ENCODE results near the gene ZBTB16. TPM values are rescaled to one million over a fixed set of nuclear protein-coding genes. Genes with fewer than 3 reads are reported as not detected.

ZBTB16 gene
- total and polyA plus RNA-seq, 2 donors (not counting 3 experiments of a cell fraction or from before 2014, with no cell fraction given), result 9.8 to 20.3 TPM

- peaks cover 27 to 36% of the 10 kb centered on the region in 2 experiments for H3K27me3 ChIP-seq (ENCODE audit: control insufficient read depth in 2 of 2, insufficient read depth in 2 of 2, low read length in 2 of 2)
- BruUV-seq (replicated peaks), result no TSS peak
- DNase-seq (ENCODE audit: low read depth, low spot score), result no peak
- TF ChIP-seq MAX (IDR thresholded peaks at IDR 0.05; ENCODE audit: insufficient read depth, insufficient read length) (no peak), JUN (IDR thresholded peaks at IDR 0.05; ENCODE audit: borderline replicate concordance, insufficient read depth, insufficient read length, low read depth) (no peak), MYC (IDR thresholded peaks at IDR 0.05; ENCODE audit: low read depth, low read length) (no peak), CTCF (IDR thresholded peaks at IDR 0.05; ENCODE audit: extremely low read depth in 1 of 2, insufficient read depth in 1 of 2, low read depth in 1 of 2, low read length in 2 of 2) (no peak), POLR2A (IDR thresholded peaks at IDR 0.05; ENCODE audit: low read depth, low read length) (no peak)
- H3K9me1 ChIP-seq (replicated peaks; ENCODE audit: control insufficient read depth, extremely low read depth, insufficient read depth, low read length), result no peaks in the 10 kb centered on the region
- H3K79me2 ChIP-seq (ENCODE audit: control insufficient read depth, insufficient read depth, low read length), result no peaks in the 10 kb centered on the region
- H3K4me1 ChIP-seq (ENCODE audit: control insufficient read depth, extremely low read depth, insufficient read depth, low read length), result no peaks in the 10 kb centered on the region
- intact Hi-C loops (cut with micrococcal nuclease), result no loop called here
- H2AFZ ChIP-seq (ENCODE audit: low read depth, low read length), result no peak overlapping the region
- H3K4me3 ChIP-seq (replicated peaks in 1 of 3; ENCODE audit: insufficient read depth in 1 of 3, low read depth in 1 of 3, low read length in 3 of 3), result no peak overlapping the region
- no peak overlapping the region for H3K27ac ChIP-seq (ENCODE audit: insufficient read depth, low read depth, low read length)
- no peak overlapping the region for H3K4me2 ChIP-seq (ENCODE audit: insufficient read depth, low read length)
- no peaks in the 10 kb centered on the region for H3K9me3 ChIP-seq (replicated peaks; ENCODE audit: control insufficient read depth, insufficient read depth, low read length)
- no peak overlapping the region for H3K9ac ChIP-seq (replicated peaks; ENCODE audit: extremely low read depth, insufficient read depth, low read length)
- ChIA-PET CTCF (interaction anchor here (2.1 kb wide), 1 partner anchor 376 kb away, joined by 6 read pairs; no protein-coding TSS in a partner anchor), POLR2A (no interaction called here)
- no peak for FAIRE-seq
- H3K36me3 ChIP-seq (ENCODE audit: control insufficient read depth in 2 of 2, extremely low read depth in 1 of 2, insufficient read depth in 2 of 2, low read length in 2 of 2), result no peaks in the 10 kb centered on the region
- dilution Hi-C loops (cut with MboI; ENCODE audit: extremely low pct_ligation_motif_present, low sequenced_read_pairs), result loop anchor here (25.0 kb wide), 1 partner anchor 234 kb away; no protein-coding TSS in a partner anchor
- H4K20me1 ChIP-seq (replicated peaks; ENCODE audit: control insufficient read depth, extremely low read depth, insufficient read depth, low read length), result no peaks in the 10 kb centered on the region
Measured at GRCh38 chr11:114271316-114271715, 211.8 kb downstream of the ZBTB16 start.

- intact Hi-C loops (cut with micrococcal nuclease), result no loop called here
- no peak overlapping the region for H3K9ac ChIP-seq (replicated peaks; ENCODE audit: extremely low read depth, insufficient read depth, low read length)
- FAIRE-seq, result no peak
Measured at GRCh38 chr11:114272311-114272710, 212.8 kb downstream of the ZBTB16 start.

More at GRCh38 chr11:114272311-114272710, 212.8 kb downstream of the ZBTB16 start:
- ChIA-PET POLR2A (no interaction called here), CTCF (interaction anchor here (0.6 to 2.1 kb wide), 2 partner anchors 253 to 377 kb away, joined by 3 to 6 read pairs; no protein-coding TSS in a partner anchor)
- no peaks in the 10 kb centered on the region for H4K20me1 ChIP-seq (replicated peaks; ENCODE audit: control insufficient read depth, extremely low read depth, insufficient read depth, low read length)
- no peak overlapping the region for H3K4me3 ChIP-seq (replicated peaks in 1 of 3; ENCODE audit: insufficient read depth in 1 of 3, low read depth in 1 of 3, low read length in 3 of 3)
- H3K9me3 ChIP-seq (replicated peaks; ENCODE audit: control insufficient read depth, insufficient read depth, low read length), result no peaks in the 10 kb centered on the region
- no peak overlapping the region for H3K4me2 ChIP-seq (ENCODE audit: insufficient read depth, low read length)
- no TSS peak for BruUV-seq (replicated peaks)
- no peak overlapping the region for H2AFZ ChIP-seq (ENCODE audit: low read depth, low read length)
- TF ChIP-seq EZH2 (IDR thresholded peaks at IDR 0.05; ENCODE audit: borderline replicate concordance, low read depth, low read length, severe bottlenecking), result no peak
- TF ChIP-seq MYC (IDR thresholded peaks at IDR 0.05; ENCODE audit: low read depth, low read length), result no peak
- TF ChIP-seq GATA2 (IDR thresholded peaks at IDR 0.05; ENCODE audit: insufficient read depth, insufficient read length, low read depth, low read length), result no peak
- TF ChIP-seq MAX (IDR thresholded peaks at IDR 0.05; ENCODE audit: insufficient read depth, insufficient read length), result no peak
- no peak for TF ChIP-seq JUN (IDR thresholded peaks at IDR 0.05; ENCODE audit: borderline replicate concordance, insufficient read depth, insufficient read length, low read depth)
- TF ChIP-seq POLR2AphosphoS5 (IDR thresholded peaks at IDR 0.05; ENCODE audit: insufficient read depth, low read depth, low read length), result no peak
- no peak for TF ChIP-seq CTCF (IDR thresholded peaks at IDR 0.05; ENCODE audit: extremely low read depth in 1 of 2, insufficient read depth in 1 of 2, low read depth in 1 of 2, low read length in 2 of 2)
- no peak for TF ChIP-seq POLR2A (IDR thresholded peaks at IDR 0.05; ENCODE audit: low read depth, low read length)
- TF ChIP-seq FOS (IDR thresholded peaks at IDR 0.05; ENCODE audit: borderline replicate concordance, insufficient read depth, low read length), result no peak
- H3K27ac ChIP-seq (ENCODE audit: insufficient read depth, low read depth, low read length), result no peak overlapping the region
- peaks cover 27 to 40% of the 10 kb centered on the region in 2 experiments for H3K27me3 ChIP-seq (ENCODE audit: control insufficient read depth in 2 of 2, insufficient read depth in 2 of 2, low read length in 2 of 2)
- no peaks in the 10 kb centered on the region for H3K79me2 ChIP-seq (ENCODE audit: control insufficient read depth, insufficient read depth, low read length)
- dilution Hi-C loops (cut with MboI; ENCODE audit: extremely low pct_ligation_motif_present, low sequenced_read_pairs), result loop anchor here (25.0 kb wide), 1 partner anchor 235 kb away; no protein-coding TSS in a partner anchor
- no peaks in the 10 kb centered on the region for H3K9me1 ChIP-seq (replicated peaks; ENCODE audit: control insufficient read depth, extremely low read depth, insufficient read depth, low read length)
- H3K36me3 ChIP-seq (ENCODE audit: control insufficient read depth in 2 of 2, extremely low read depth in 1 of 2, insufficient read depth in 2 of 2, low read length in 2 of 2), result no peaks in the 10 kb centered on the region
- no peak for DNase-seq (ENCODE audit: low read depth, low spot score)
- H3K4me1 ChIP-seq (ENCODE audit: control insufficient read depth, extremely low read depth, insufficient read depth, low read length), result no peaks in the 10 kb centered on the region

Data from endothelial cell of umbilical vein (primary cell).